Measurements from ENCODE around the gene TMEM255B.

TMEM255B gene

GRCh38 chr13:113726961-113727411 lies 32.0 kb upstream of the TMEM255B start:
- H3K4me3 ChIP-seq (ENCODE audit: control insufficient read depth, low read depth, low read length): no peak overlapping the region
- TF ChIP-seq CTCF (IDR thresholded peaks at IDR 0.05; ENCODE audit: control insufficient read depth, insufficient read depth, low read depth, low read length, missing control alignments): no peak
- no peak for DNase-seq (ENCODE audit: low read depth)

GRCh38 chr13:113728571-113729054 lies 30.4 kb upstream of the TMEM255B start:
- DNase-seq (ENCODE audit: low read depth): no peak
- TF ChIP-seq CTCF (IDR thresholded peaks at IDR 0.05; ENCODE audit: control insufficient read depth, insufficient read depth, low read depth, low read length, missing control alignments): no peak
- no peak overlapping the region for H3K4me3 ChIP-seq (ENCODE audit: control insufficient read depth, low read depth, low read length)

- no peak for DNase-seq (ENCODE audit: low read depth)
- no peak overlapping the region for H3K4me3 ChIP-seq (ENCODE audit: control insufficient read depth, low read depth, low read length)
- TF ChIP-seq CTCF (IDR thresholded peaks at IDR 0.05; ENCODE audit: control insufficient read depth, insufficient read depth, low read depth, low read length, missing control alignments): no peak
Observed at GRCh38 chr13:113729187-113730019, 29.6 kb upstream of the TMEM255B start.

GRCh38 chr13:113730258-113730691 lies 28.8 kb upstream of the TMEM255B start:
- H3K4me3 ChIP-seq (ENCODE audit: control insufficient read depth, low read depth, low read length): no peak overlapping the region
- DNase-seq (ENCODE audit: low read depth): no peak
- TF ChIP-seq CTCF (IDR thresholded peaks at IDR 0.05; ENCODE audit: control insufficient read depth, insufficient read depth, low read depth, low read length, missing control alignments): no peak

GRCh38 chr13:113730831-113731191 lies 28.2 kb upstream of the TMEM255B start:
- H3K4me3 ChIP-seq (ENCODE audit: control insufficient read depth, low read depth, low read length): no peak overlapping the region
- no peak for DNase-seq (ENCODE audit: low read depth)
- no peak for TF ChIP-seq CTCF (IDR thresholded peaks at IDR 0.05; ENCODE audit: control insufficient read depth, insufficient read depth, low read depth, low read length, missing control alignments)

- no peak overlapping the region for H3K4me3 ChIP-seq (ENCODE audit: control insufficient read depth, low read depth, low read length)
- no peak for DNase-seq (ENCODE audit: low read depth)
- TF ChIP-seq CTCF (IDR thresholded peaks at IDR 0.05; ENCODE audit: control insufficient read depth, insufficient read depth, low read depth, low read length, missing control alignments): no peak
Observed at GRCh38 chr13:113731192-113732175, 27.5 kb upstream of the TMEM255B start.

Data from AG09309 (cell line).